ENCODE measurements around the gene OR2D2. TPM values are rescaled to one million over a fixed set of nuclear protein-coding genes. Genes with fewer than 3 reads are reported as not detected.

The OR2D2 gene
- polyA plus RNA-seq, 1 donor (not counting 4 experiments of a cell fraction or from before 2014, with no cell fraction given), result 0.14 TPM

DNA sequence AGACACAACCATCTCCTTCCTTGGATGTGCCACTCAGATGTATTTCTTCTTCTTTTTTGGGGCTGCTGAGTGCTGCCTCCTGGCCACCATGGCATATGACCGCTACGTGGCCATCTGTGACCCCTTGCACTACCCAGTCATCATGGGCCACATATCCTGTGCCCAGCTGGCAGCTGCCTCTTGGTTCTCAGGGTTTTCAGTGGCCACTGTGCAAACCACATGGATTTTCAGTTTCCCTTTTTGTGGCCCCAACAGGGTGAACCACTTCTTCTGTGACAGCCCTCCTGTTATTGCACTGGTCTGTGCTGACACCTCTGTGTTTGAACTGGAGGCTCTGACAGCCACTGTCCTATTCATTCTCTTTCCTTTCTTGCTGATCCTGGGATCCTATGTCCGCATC, 15.4 kb downstream of the OR2D2 start:
- dilution Hi-C loops (cut with MboI; ENCODE audit: extremely low pct_ligation_motif_present, low sequenced_read_pairs), result no loop called here

DNA sequence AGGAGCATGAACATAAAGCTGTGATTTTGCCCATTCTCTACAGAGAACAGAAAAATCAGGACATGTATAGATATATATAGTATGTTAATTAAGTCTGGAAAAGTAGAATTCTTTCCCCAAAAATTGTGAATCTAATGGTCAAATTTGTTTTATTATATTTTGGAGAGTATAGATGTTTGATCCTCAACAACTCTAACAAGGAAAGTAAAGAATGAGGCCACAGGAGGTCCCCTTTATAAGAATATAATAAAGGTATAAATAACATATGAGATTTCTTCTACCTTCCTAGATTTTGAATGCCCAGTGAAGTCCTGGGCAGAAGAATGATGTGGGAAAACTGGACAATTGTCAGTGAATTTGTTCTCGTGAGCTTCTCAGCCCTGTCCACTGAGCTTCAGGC, 16.0 kb downstream of the OR2D2 start, which contains the start of gene OR10A4:
Gene OR10A4 (plus strand): TSS at position 301 of the 400 bp plus-strand sequence. CDS start 23 bp downstream, at position 324.
- no peaks in the 10 kb centered on the region for H3K36me3 ChIP-seq (ENCODE audit: control insufficient read depth in 2 of 2, extremely low read depth in 1 of 2, insufficient read depth in 2 of 2, low read length in 2 of 2)
- H3K9ac ChIP-seq (ENCODE audit: control insufficient read depth, extremely low read depth, insufficient read depth, low read length), result no peak within 1 kb of the TSS
- H3K9me3 ChIP-seq (ENCODE audit: control insufficient read depth, low read depth, low read length), result no peaks in the 10 kb centered on the region
- DNase-seq (ENCODE audit: low read depth, low spot score), result no peak
- no peaks in the 10 kb centered on the region for H3K27me3 ChIP-seq (ENCODE audit: control insufficient read depth, extremely low read depth, insufficient read depth, low read length)
- H4K20me1 ChIP-seq (ENCODE audit: control insufficient read depth, extremely low read depth, insufficient read depth, low read length), result no peaks in the 10 kb centered on the region
- no peaks in the 10 kb centered on the region for H3K9me1 ChIP-seq (ENCODE audit: control insufficient read depth, extremely low read depth, insufficient read depth, low read length)
- no peak within 1 kb of the TSS for H2AFZ ChIP-seq (ENCODE audit: control insufficient read depth, low read length)
- FAIRE-seq, result no peak
- H3K4me2 ChIP-seq (ENCODE audit: control insufficient read depth, extremely low read depth, insufficient read depth, low read depth, low read length), result no peak within 1 kb of the TSS
- H3K79me2 ChIP-seq (ENCODE audit: control insufficient read depth, insufficient read depth, low read length), result no peaks in the 10 kb centered on the region
- no peak within 1 kb of the TSS for H3K4me3 ChIP-seq (ENCODE audit: control insufficient read depth in 2 of 3, extremely low read depth in 1 of 3, insufficient read depth in 2 of 3, low read depth in 1 of 3, low read length in 3 of 3)
- TF ChIP-seq EZH2 (IDR thresholded peaks at IDR 0.05; ENCODE audit: low read length) (no peak), CTCF (optimal IDR thresholded peaks at IDR 0.05 in 1 of 3, IDR thresholded peaks at IDR 0.05 in 1 of 3, conservative IDR thresholded peaks at IDR 0.05 in 1 of 3; ENCODE audit: extremely low read depth in 1 of 3, insufficient read depth in 2 of 3, low read length in 3 of 3) (no peak)
- no peaks in the 10 kb centered on the region for H3K4me1 ChIP-seq (ENCODE audit: control insufficient read depth, extremely low read depth, insufficient read depth, low read length)
- no peak within 1 kb of the TSS for H3K27ac ChIP-seq (ENCODE audit: control insufficient read depth, insufficient read depth, low read length)
- dilution Hi-C loops (cut with MboI; ENCODE audit: extremely low pct_ligation_motif_present, low sequenced_read_pairs), result no loop called here

More for the DNA sequence above, 15.4 kb downstream of the OR2D2 start:
- no peak overlapping the region for H3K9ac ChIP-seq (ENCODE audit: control insufficient read depth, extremely low read depth, insufficient read depth, low read length)
- no peaks in the 10 kb centered on the region for H3K79me2 ChIP-seq (ENCODE audit: control insufficient read depth, insufficient read depth, low read length)
- no peak for DNase-seq (ENCODE audit: low read depth, low spot score)
- no peak for TF ChIP-seq CTCF (optimal IDR thresholded peaks at IDR 0.05 in 1 of 3, IDR thresholded peaks at IDR 0.05 in 1 of 3, conservative IDR thresholded peaks at IDR 0.05 in 1 of 3; ENCODE audit: extremely low read depth in 1 of 3, insufficient read depth in 2 of 3, low read length in 3 of 3)
- TF ChIP-seq EZH2 (IDR thresholded peaks at IDR 0.05; ENCODE audit: low read length), result no peak
- no peak overlapping the region for H3K4me3 ChIP-seq (ENCODE audit: control insufficient read depth in 2 of 3, extremely low read depth in 1 of 3, insufficient read depth in 2 of 3, low read depth in 1 of 3, low read length in 3 of 3)
- H3K27ac ChIP-seq (ENCODE audit: control insufficient read depth, insufficient read depth, low read length), result no peak overlapping the region
- H3K27me3 ChIP-seq (ENCODE audit: control insufficient read depth, extremely low read depth, insufficient read depth, low read length), result no peaks in the 10 kb centered on the region
- no peak overlapping the region for H3K4me2 ChIP-seq (ENCODE audit: control insufficient read depth, extremely low read depth, insufficient read depth, low read depth, low read length)
- H3K36me3 ChIP-seq (ENCODE audit: control insufficient read depth in 2 of 2, extremely low read depth in 1 of 2, insufficient read depth in 2 of 2, low read length in 2 of 2), result no peaks in the 10 kb centered on the region
- H4K20me1 ChIP-seq (ENCODE audit: control insufficient read depth, extremely low read depth, insufficient read depth, low read length), result no peaks in the 10 kb centered on the region
- FAIRE-seq, result no peak
- no peak overlapping the region for H2AFZ ChIP-seq (ENCODE audit: control insufficient read depth, low read length)
- no peaks in the 10 kb centered on the region for H3K9me3 ChIP-seq (ENCODE audit: control insufficient read depth, low read depth, low read length)
- H3K9me1 ChIP-seq (ENCODE audit: control insufficient read depth, extremely low read depth, insufficient read depth, low read length), result no peaks in the 10 kb centered on the region
- no peaks in the 10 kb centered on the region for H3K4me1 ChIP-seq (ENCODE audit: control insufficient read depth, extremely low read depth, insufficient read depth, low read length)

Measured in keratinocyte (primary cell).